ENCODE results near the gene FAM83D.

The FAM83D gene

GRCh38 chr20:38903335-38903734 is 22.9 kb upstream of the FAM83D start:
- no peak overlapping the region for H3K27ac ChIP-seq
- H3K9me3 ChIP-seq (ENCODE audit: low read depth, low read length): no peaks in the 10 kb centered on the region
- H3K36me3 ChIP-seq (ENCODE audit: insufficient read depth, low read length): no peaks in the 10 kb centered on the region
- H3K9ac ChIP-seq (ENCODE audit: insufficient read length): no peak overlapping the region
- no peak overlapping the region for H3K4me3 ChIP-seq
- TF ChIP-seq FOXP2 (optimal IDR thresholded peaks at IDR 0.05; ENCODE audit: control extremely low read depth, extremely low read length, insufficient read depth) (no peak), EZH2 (IDR thresholded peaks at IDR 0.05) (no peak)
- no peak for DNase-seq (ENCODE audit: low read depth, low spot score)

GRCh38 chr20:38905375-38905774 is 20.8 kb upstream of the FAM83D start:
- Histone ChIP-seq H3K9ac (ENCODE audit: insufficient read length) (no peak overlapping the region), H3K36me3 (ENCODE audit: insufficient read depth, low read length) (no peaks in the 10 kb centered on the region), H3K9me3 (ENCODE audit: low read depth, low read length) (no peaks in the 10 kb centered on the region), H3K27ac (no peak overlapping the region), H3K4me3 (no peak overlapping the region)
- DNase-seq (ENCODE audit: low read depth, low spot score): no peak
- TF ChIP-seq FOXP2 (optimal IDR thresholded peaks at IDR 0.05; ENCODE audit: control extremely low read depth, extremely low read length, insufficient read depth): no peak
- TF ChIP-seq POLR2AphosphoS5 (IDR thresholded peaks at IDR 0.05; ENCODE audit: borderline replicate concordance, low read depth, low read length): no peak
- TF ChIP-seq EZH2 (IDR thresholded peaks at IDR 0.05): no peak

GRCh38 chr20:38907918-38908677 is 18.1 kb upstream of the FAM83D start:
- Histone ChIP-seq H3K9ac (ENCODE audit: insufficient read length) (no peak overlapping the region), H3K4me3 (no peak overlapping the region), H3K36me3 (ENCODE audit: insufficient read depth, low read length) (no peaks in the 10 kb centered on the region), H3K9me3 (ENCODE audit: low read depth, low read length) (no peaks in the 10 kb centered on the region), H3K27ac (no peak overlapping the region)
- TF ChIP-seq POLR2AphosphoS5 (IDR thresholded peaks at IDR 0.05; ENCODE audit: borderline replicate concordance, low read depth, low read length): no peak
- no peak for TF ChIP-seq FOXP2 (optimal IDR thresholded peaks at IDR 0.05; ENCODE audit: control extremely low read depth, extremely low read length, insufficient read depth)
- no peak for TF ChIP-seq EZH2 (IDR thresholded peaks at IDR 0.05)
- no peak for DNase-seq (ENCODE audit: low read depth, low spot score)

- Histone ChIP-seq H3K9me3 (ENCODE audit: low read depth, low read length) (no peaks in the 10 kb centered on the region), H3K9ac (ENCODE audit: insufficient read length) (no peak overlapping the region), H3K27ac (no peak overlapping the region), H3K4me3 (no peak overlapping the region), H3K36me3 (ENCODE audit: insufficient read depth, low read length) (no peaks in the 10 kb centered on the region)
- TF ChIP-seq POLR2AphosphoS5 (IDR thresholded peaks at IDR 0.05; ENCODE audit: borderline replicate concordance, low read depth, low read length) (no peak), EZH2 (IDR thresholded peaks at IDR 0.05) (no peak), FOXP2 (optimal IDR thresholded peaks at IDR 0.05; ENCODE audit: control extremely low read depth, extremely low read length, insufficient read depth) (no peak)
- no peak for DNase-seq (ENCODE audit: low read depth, low spot score)
Observed at GRCh38 chr20:38915355-38915754, 10.9 kb upstream of the FAM83D start.

GRCh38 chr20:38917657-38918056 is 8.6 kb upstream of the FAM83D start:
- H3K4me3 ChIP-seq: no peak overlapping the region
- H3K36me3 ChIP-seq (ENCODE audit: insufficient read depth, low read length): no peaks in the 10 kb centered on the region
- no peak for TF ChIP-seq EZH2 (IDR thresholded peaks at IDR 0.05)
- TF ChIP-seq POLR2AphosphoS5 (IDR thresholded peaks at IDR 0.05; ENCODE audit: borderline replicate concordance, low read depth, low read length): no peak
- no peak for TF ChIP-seq FOXP2 (optimal IDR thresholded peaks at IDR 0.05; ENCODE audit: control extremely low read depth, extremely low read length, insufficient read depth)
- H3K27ac ChIP-seq: no peak overlapping the region
- DNase-seq (ENCODE audit: low read depth, low spot score): no peak
- H3K9me3 ChIP-seq (ENCODE audit: low read depth, low read length): no peaks in the 10 kb centered on the region
- no peak overlapping the region for H3K9ac ChIP-seq (ENCODE audit: insufficient read length)

- TF ChIP-seq POLR2AphosphoS5 (IDR thresholded peaks at IDR 0.05; ENCODE audit: borderline replicate concordance, low read depth, low read length) (no peak), EZH2 (IDR thresholded peaks at IDR 0.05) (no peak), FOXP2 (optimal IDR thresholded peaks at IDR 0.05; ENCODE audit: control extremely low read depth, extremely low read length, insufficient read depth) (no peak)
- Histone ChIP-seq H3K36me3 (ENCODE audit: insufficient read depth, low read length) (no peaks in the 10 kb centered on the region), H3K27ac (no peak overlapping the region), H3K9ac (ENCODE audit: insufficient read length) (no peak overlapping the region), H3K9me3 (ENCODE audit: low read depth, low read length) (no peaks in the 10 kb centered on the region), H3K4me3 (no peak overlapping the region)
- DNase-seq (ENCODE audit: low read depth, low spot score): no peak
Observed at GRCh38 chr20:38918172-38918571, 8.0 kb upstream of the FAM83D start.

- Histone ChIP-seq H3K27ac (no peak overlapping the region), H3K9ac (ENCODE audit: insufficient read length) (no peak overlapping the region), H3K4me3 (no peak overlapping the region), H3K36me3 (ENCODE audit: insufficient read depth, low read length) (no peaks in the 10 kb centered on the region), H3K9me3 (ENCODE audit: low read depth, low read length) (no peaks in the 10 kb centered on the region)
- TF ChIP-seq POLR2AphosphoS5 (IDR thresholded peaks at IDR 0.05; ENCODE audit: borderline replicate concordance, low read depth, low read length) (no peak), FOXP2 (optimal IDR thresholded peaks at IDR 0.05; ENCODE audit: control extremely low read depth, extremely low read length, insufficient read depth) (no peak), EZH2 (IDR thresholded peaks at IDR 0.05) (no peak)
- DNase-seq (ENCODE audit: low read depth, low spot score): no peak
Observed at GRCh38 chr20:38919683-38920082, 6.5 kb upstream of the FAM83D start.

GRCh38 chr20:38920411-38920810 is 5.8 kb upstream of the FAM83D start:
- no peak for DNase-seq (ENCODE audit: low read depth, low spot score)
- Histone ChIP-seq H3K9ac (ENCODE audit: insufficient read length) (no peak overlapping the region), H3K36me3 (ENCODE audit: insufficient read depth, low read length) (no peaks in the 10 kb centered on the region), H3K27ac (no peak overlapping the region), H3K9me3 (ENCODE audit: low read depth, low read length) (no peaks in the 10 kb centered on the region), H3K4me3 (no peak overlapping the region)
- TF ChIP-seq EZH2 (IDR thresholded peaks at IDR 0.05): no peak
- TF ChIP-seq FOXP2 (optimal IDR thresholded peaks at IDR 0.05; ENCODE audit: control extremely low read depth, extremely low read length, insufficient read depth): no peak
- no peak for TF ChIP-seq POLR2AphosphoS5 (IDR thresholded peaks at IDR 0.05; ENCODE audit: borderline replicate concordance, low read depth, low read length)

GRCh38 chr20:38920851-38921250 is 5.4 kb upstream of the FAM83D start:
- TF ChIP-seq FOXP2 (optimal IDR thresholded peaks at IDR 0.05; ENCODE audit: control extremely low read depth, extremely low read length, insufficient read depth) (no peak), POLR2AphosphoS5 (IDR thresholded peaks at IDR 0.05; ENCODE audit: borderline replicate concordance, low read depth, low read length) (no peak), EZH2 (IDR thresholded peaks at IDR 0.05) (no peak)
- H3K9ac ChIP-seq (ENCODE audit: insufficient read length): no peak overlapping the region
- no peak for DNase-seq (ENCODE audit: low read depth, low spot score)
- no peak overlapping the region for H3K4me3 ChIP-seq
- no peaks in the 10 kb centered on the region for H3K36me3 ChIP-seq (ENCODE audit: insufficient read depth, low read length)
- no peak overlapping the region for H3K27ac ChIP-seq
- H3K9me3 ChIP-seq (ENCODE audit: low read depth, low read length): no peaks in the 10 kb centered on the region

All from SK-N-MC (cell line).